ENCODE data around the gene ARSG. TPM values are rescaled to one million over a fixed set of nuclear protein-coding genes. Genes with fewer than 3 reads are reported as not detected.

The ARSG gene
- total RNA-seq, 1 donor, result 7.6 TPM

DNA sequence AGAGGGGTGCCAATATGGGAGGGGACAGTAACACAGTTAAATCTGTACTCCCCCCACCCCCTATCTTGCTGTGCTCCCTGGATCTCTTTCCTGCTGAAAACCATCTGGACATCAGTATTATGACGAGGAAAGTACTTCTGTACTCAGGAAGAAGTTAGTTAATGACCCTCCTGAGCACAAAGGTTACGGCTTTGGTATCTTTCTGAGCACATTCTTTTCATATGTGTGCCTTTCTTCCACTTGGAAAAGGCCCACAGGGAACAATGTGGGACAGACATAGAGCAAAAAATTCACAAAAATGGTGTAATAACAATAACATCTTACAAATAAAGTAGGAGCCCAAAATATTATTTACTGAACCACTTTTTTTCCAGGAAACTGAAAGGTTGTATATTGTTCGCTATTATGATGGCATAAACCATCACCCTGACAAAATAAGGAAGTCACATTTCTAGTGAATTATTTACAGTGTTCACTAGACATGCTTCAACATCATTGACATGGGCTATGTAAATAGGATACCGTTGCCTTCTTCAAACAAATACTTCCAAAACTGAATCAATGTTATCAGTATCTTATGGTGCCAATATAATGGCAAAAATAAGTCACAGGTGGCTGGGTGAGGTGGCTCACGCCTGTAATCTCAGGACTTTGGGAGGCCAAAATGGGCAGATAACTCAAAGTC is 160.5 kb downstream of the ARSG start:
- H3K36me3 ChIP-seq (ENCODE audit: insufficient read depth, low read length), result peaks cover 58% of the 10 kb centered on the region
- TF ChIP-seq, protein P1, sequence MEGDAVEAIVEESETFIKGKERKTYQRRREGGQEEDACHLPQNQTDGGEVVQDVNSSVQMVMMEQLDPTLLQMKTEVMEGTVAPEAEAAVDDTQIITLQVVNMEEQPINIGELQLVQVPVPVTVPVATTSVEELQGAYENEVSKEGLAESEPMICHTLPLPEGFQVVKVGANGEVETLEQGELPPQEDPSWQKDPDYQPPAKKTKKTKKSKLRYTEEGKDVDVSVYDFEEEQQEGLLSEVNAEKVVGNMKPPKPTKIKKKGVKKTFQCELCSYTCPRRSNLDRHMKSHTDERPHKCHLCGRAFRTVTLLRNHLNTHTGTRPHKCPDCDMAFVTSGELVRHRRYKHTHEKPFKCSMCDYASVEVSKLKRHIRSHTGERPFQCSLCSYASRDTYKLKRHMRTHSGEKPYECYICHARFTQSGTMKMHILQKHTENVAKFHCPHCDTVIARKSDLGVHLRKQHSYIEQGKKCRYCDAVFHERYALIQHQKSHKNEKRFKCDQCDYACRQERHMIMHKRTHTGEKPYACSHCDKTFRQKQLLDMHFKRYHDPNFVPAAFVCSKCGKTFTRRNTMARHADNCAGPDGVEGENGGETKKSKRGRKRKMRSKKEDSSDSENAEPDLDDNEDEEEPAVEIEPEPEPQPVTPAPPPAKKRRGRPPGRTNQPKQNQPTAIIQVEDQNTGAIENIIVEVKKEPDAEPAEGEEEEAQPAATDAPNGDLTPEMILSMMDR (IDR thresholded peaks at IDR 0.05; ENCODE audit: extremely low read depth, low read depth, low read length), result no peak
- H3K4me3 ChIP-seq (ENCODE audit: insufficient read depth, low read length), result no peak overlapping the region
- no peaks in the 10 kb centered on the region for H3K9me3 ChIP-seq (ENCODE audit: low read depth, low read length)
- peaks cover 25% of the 10 kb centered on the region for H3K4me1 ChIP-seq (ENCODE audit: insufficient read depth, low read length)
- no peak overlapping the region for H3K27ac ChIP-seq (ENCODE audit: low read depth, low read length)
- no peak overlapping the region for H2AFZ ChIP-seq (ENCODE audit: low read length)
- DNase-seq (ENCODE audit: insufficient read length, low spot score, missing footprints), result no peak
- no peaks in the 10 kb centered on the region for H3K27me3 ChIP-seq (ENCODE audit: insufficient read depth, low read length)
- H3K4me2 ChIP-seq (ENCODE audit: insufficient read depth, low read length), result no peak overlapping the region
- H3K79me2 ChIP-seq (ENCODE audit: insufficient read depth, low read length), result peaks cover 59% of the 10 kb centered on the region
- H4K20me1 ChIP-seq (ENCODE audit: insufficient read depth, low read length), result peaks cover 23% of the 10 kb centered on the region

DNA sequence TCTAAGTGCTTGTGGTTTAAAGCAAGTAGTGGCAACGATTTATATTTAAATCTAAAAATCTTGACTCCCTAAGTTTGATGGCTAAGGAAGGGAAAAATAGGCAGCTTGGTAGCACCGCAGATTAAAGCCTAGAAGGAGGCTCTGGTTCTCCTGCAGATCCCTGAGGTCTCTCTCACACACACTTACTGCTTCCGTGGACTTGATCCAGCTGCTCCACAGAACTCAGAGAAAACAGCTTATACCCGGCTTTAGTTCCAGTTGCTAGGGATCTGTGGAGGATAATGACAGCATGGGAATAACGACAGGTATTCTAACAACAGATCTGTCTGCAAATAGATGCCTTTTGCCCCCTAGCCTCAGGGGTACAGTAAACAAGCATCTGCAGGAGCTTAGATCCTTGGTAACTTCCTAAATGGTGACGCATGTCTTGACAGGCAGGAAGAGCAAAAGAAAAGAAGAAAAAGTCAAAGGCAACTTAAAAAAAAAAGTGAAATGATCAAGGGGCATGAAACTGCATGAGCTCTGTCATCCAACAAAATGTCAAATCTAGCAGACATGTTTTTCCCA is 161.5 kb downstream of the ARSG start:
- no peak overlapping the region for H3K4me3 ChIP-seq (ENCODE audit: insufficient read depth, low read length)
- H4K20me1 ChIP-seq (ENCODE audit: insufficient read depth, low read length), result peaks cover 23% of the 10 kb centered on the region
- H3K4me1 ChIP-seq (ENCODE audit: insufficient read depth, low read length), result peaks cover 25% of the 10 kb centered on the region
- H2AFZ ChIP-seq (ENCODE audit: low read length), result no peak overlapping the region
- H3K4me2 ChIP-seq (ENCODE audit: insufficient read depth, low read length), result no peak overlapping the region
- TF ChIP-seq, protein P1 (IDR thresholded peaks at IDR 0.05; ENCODE audit: extremely low read depth, low read depth, low read length), result no peak
- peaks cover 59% of the 10 kb centered on the region for H3K79me2 ChIP-seq (ENCODE audit: insufficient read depth, low read length)
- H3K27ac ChIP-seq (ENCODE audit: low read depth, low read length), result no peak overlapping the region
- H3K27me3 ChIP-seq (ENCODE audit: insufficient read depth, low read length), result no peaks in the 10 kb centered on the region
- no peaks in the 10 kb centered on the region for H3K9me3 ChIP-seq (ENCODE audit: low read depth, low read length)
- no peak for DNase-seq (ENCODE audit: insufficient read length, low spot score, missing footprints)
- peaks cover 51% of the 10 kb centered on the region for H3K36me3 ChIP-seq (ENCODE audit: insufficient read depth, low read length)

DNA sequence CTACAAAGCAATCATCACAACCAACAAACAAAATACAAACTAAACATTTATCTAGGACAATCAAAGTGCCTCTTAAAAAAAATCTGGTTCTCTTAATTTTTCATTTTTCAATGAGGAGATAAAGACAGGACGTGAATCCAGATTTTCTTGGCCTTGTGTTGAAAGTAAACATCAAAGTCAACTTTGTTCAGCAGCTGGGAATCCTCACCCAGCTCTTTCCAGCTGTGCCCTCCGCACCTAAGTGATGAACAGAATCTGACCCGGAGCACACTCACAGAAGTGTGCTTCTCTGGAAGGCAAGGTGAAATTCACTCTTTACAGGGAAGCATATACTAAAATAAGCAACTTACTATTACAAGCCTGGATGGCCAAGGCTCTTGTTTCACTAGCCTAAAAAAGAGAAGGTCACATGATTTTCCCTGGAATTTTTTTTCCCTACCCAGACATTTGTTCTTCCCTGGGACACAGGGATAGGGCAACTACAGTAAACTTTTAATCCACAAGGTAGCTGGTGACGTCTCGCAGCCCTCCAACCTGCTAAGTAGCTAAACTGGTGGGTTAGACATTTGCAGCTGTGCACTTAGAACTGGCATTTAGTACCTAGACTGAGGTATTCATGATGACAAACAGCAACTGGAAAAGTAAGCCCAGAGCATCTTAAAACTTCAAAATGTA is 162.8 kb downstream of the ARSG start:
- H3K36me3 ChIP-seq (ENCODE audit: insufficient read depth, low read length), result peaks cover 37% of the 10 kb centered on the region
- peaks cover 56% of the 10 kb centered on the region for H3K79me2 ChIP-seq (ENCODE audit: insufficient read depth, low read length)

More for the DNA sequence above, 162.8 kb downstream of the ARSG start:
- H3K4me3 ChIP-seq (ENCODE audit: insufficient read depth, low read length), result no peak overlapping the region
- H4K20me1 ChIP-seq (ENCODE audit: insufficient read depth, low read length), result peaks cover 23% of the 10 kb centered on the region
- peaks cover 31% of the 10 kb centered on the region for H3K4me1 ChIP-seq (ENCODE audit: insufficient read depth, low read length)
- no peak for DNase-seq (ENCODE audit: insufficient read length, low spot score, missing footprints)
- H3K9me3 ChIP-seq (ENCODE audit: low read depth, low read length), result no peaks in the 10 kb centered on the region
- no peak overlapping the region for H2AFZ ChIP-seq (ENCODE audit: low read length)
- H3K27me3 ChIP-seq (ENCODE audit: insufficient read depth, low read length), result peaks cover 5% of the 10 kb centered on the region
- H3K4me2 ChIP-seq (ENCODE audit: insufficient read depth, low read length), result no peak overlapping the region
- TF ChIP-seq, protein P1 (IDR thresholded peaks at IDR 0.05; ENCODE audit: extremely low read depth, low read depth, low read length), result no peak
- H3K27ac ChIP-seq (ENCODE audit: low read depth, low read length), result no peak overlapping the region
